GM18907 (cell line): ENCODE results near the gene COL16A1.

Source experiments
- ATAC-seq: cut with Tn5 transposase; IDR thresholded peaks from one replicate; pipeline ENCODE4 v1.9.1; 2021; ENCODE audit warnings: mild to moderate bottlenecking, moderate library complexity; ENCODE audit not compliant: unreplicated experiment

COL16A1 gene

GRCh38 chr1:31627301-31627929 lies 76.4 kb downstream of the COL16A1 start:
- ATAC-seq = no peak

GRCh38 chr1:31626223-31627207 lies 77.3 kb downstream of the COL16A1 start:
- no peak for ATAC-seq

- ATAC-seq = no peak
Measured at GRCh38 chr1:31625561-31626222, 78.1 kb downstream of the COL16A1 start.

GRCh38 chr1:31624731-31625514 lies 78.9 kb downstream of the COL16A1 start:
- no peak for ATAC-seq

GRCh38 chr1:31624309-31624708 lies 79.5 kb downstream of the COL16A1 start:
- ATAC-seq = no peak

- ATAC-seq = no peak
Measured at GRCh38 chr1:31623365-31623764, 80.5 kb downstream of the COL16A1 start.

- ATAC-seq = no peak
Measured at GRCh38 chr1:31621847-31622730, 81.7 kb downstream of the COL16A1 start.

- no peak for ATAC-seq
Measured at GRCh38 chr1:31621498-31621820, 82.4 kb downstream of the COL16A1 start.

GRCh38 chr1:31620631-31621497 lies 83.0 kb downstream of the COL16A1 start:
- ATAC-seq = no peak

GRCh38 chr1:31618916-31619846 lies 84.6 kb downstream of the COL16A1 start:
- no peak for ATAC-seq

- ATAC-seq = no peak
Measured at GRCh38 chr1:31617916-31618746, 85.7 kb downstream of the COL16A1 start.

- no peak for ATAC-seq
Measured at GRCh38 chr1:31617218-31617915, 86.5 kb downstream of the COL16A1 start, which contains the start of gene HCRTR1. HCRTR1 (plus strand) TSS chr1:31617689; CDS start chr1:31619193, 1,504 bp downstream.

GRCh38 chr1:31615939-31616338 lies 87.9 kb downstream of the COL16A1 start:
- ATAC-seq = no peak

- ATAC-seq = no peak
Measured at GRCh38 chr1:31615414-31615813, 88.4 kb downstream of the COL16A1 start.

- ATAC-seq = no peak
Measured at GRCh38 chr1:31614414-31615005, 89.3 kb downstream of the COL16A1 start.
